Psoas muscle (tissue), 8 donors: Measurements from ENCODE around the gene INAFM2. TPM values are rescaled to one million over a fixed set of nuclear protein-coding genes. Genes with fewer than 3 reads are reported as not detected.

Source experiments
- ATAC-seq, 4 donors: fragments of 200-7000 bp; cut with Tn5 transposase; one replicate each; pipeline ENCODE4 v1.9.1; 2020; ENCODE audit warnings: moderate library complexity in 3 of 4, mild to moderate bottlenecking in 2 of 4
- DNase-seq, 2 donors: peaks; one replicate each; pipeline ENCODE4 v3.0.0-alpha.2; 2020
- H3K27ac ChIP-seq: fragments of 200-600 bp; one replicate; pipeline ENCODE4 v1.8.0; 2022
- H3K27me3 ChIP-seq, 3 donors: fragments of 200-600 bp in 1 of 3; one replicate each; pipeline versions ENCODE4 v1.6.1 to v1.8.0; 2013 to 2022; ENCODE audit warnings: low read length in 2 of 3, mild to moderate bottlenecking in 2 of 3, moderate library complexity in 1 of 3; ENCODE audit not compliant: insufficient read depth in 3 of 3
- H3K36me3 ChIP-seq, 2 donors: fragments of 200-600 bp in 1 of 2; one replicate each; pipeline versions ENCODE4 v1.6.1 to v1.8.0; 2013 to 2022; ENCODE audit warnings: low read depth in 1 of 2, mild to moderate bottlenecking in 1 of 2, moderate library complexity in 1 of 2; ENCODE audit not compliant: insufficient read depth in 1 of 2
- H3K4me1 ChIP-seq: fragments of 200-600 bp; one replicate; pipeline ENCODE4 v1.8.0; 2022
- H3K4me3 ChIP-seq: fragments of 200-600 bp; one replicate; pipeline ENCODE4 v1.8.0; 2022; ENCODE audit warnings: mild to moderate bottlenecking
- H3K9me3 ChIP-seq: fragments of 200-600 bp; one replicate; pipeline ENCODE4 v1.8.0; 2022
- CTCF ChIP-seq: fragments of 200-600 bp; IDR thresholded peaks from one replicate; pipeline ENCODE4 v1.8.0; 2022; ENCODE audit warnings: antibody characterized with exemption
- WGBS, 3 donors: extraction: QIAGEN DNeasy Blood & Tissue Kit; methylation state at CpG; one replicate each; pipeline versions ENCODE4 v1.1.6 to v1.1.7; 2013; 5-methylcytosine and 5-hydroxymethylcytosine counted together
- intact Hi-C, 2 donors: fragments of 100-400 bp; cut with DNase I; formaldehyde crosslinking; loops; one replicate each; pipeline versions ENCODE4 v1.11.0 to v1.14.2; 2022
- polyA plus RNA-seq, 3 donors: library from polyadenylated mRNA; stranded (reverse); fragments of 200-250 nt; gene quantifications; one replicate each; pipeline ENCODE4 v1.2.3, GENCODE V29; 2013
- total RNA-seq, 4 donors: library from RNA; stranded (reverse); fragmentation: NEBNext Ultra II Directional in 2 of 4; extraction: Animal tissue kit (Norgen Biotek cat#: 25700) in 2 of 4; gene quantifications; one replicate each; pipeline versions ENCODE4 v1.2.1 to v1.2.4, GENCODE V29; 2021 to 2023
- donor health status: healthy with polysubstance abuse.
- donor health status: DM: no; HTN: no; CAD: no; lungs with moderate emphysema.
- donor health status: Bipolar disorder and iron deficiency.
- donor health status: healthy.
- donor health status: DM: yes; HTN: yes; CAD: no.
- donor health status: DM: no; HTN: no; CAD: no.
- donor health status: DM: no; HTN: no; CAD: no.
- donor health status: DM: yes; HTN: yes; CAD: no.

Gene INAFM2
- total and polyA plus RNA-seq, 7 donors, result 5.8 to 32.4 (median 22.3) TPM

- Histone ChIP-seq H3K4me3 (no peak overlapping the region), H3K27ac (no peak overlapping the region), H3K27me3 (no peaks in the 10 kb centered on the region), H3K36me3 (no peaks in the 10 kb centered on the region), H3K4me1 (peaks cover 18% of the 10 kb centered on the region), H3K9me3 (no peaks in the 10 kb centered on the region)
- intact Hi-C loops, result loop anchor here in 1 of 2 donors (5.0 kb wide), 1 partner anchor 57 kb away; no protein-coding TSS in a partner anchor
- 64 to 68% (median 66%) methylated on average over 5 of the region's 5 CpGs for WGBS, 3 donors
- DNase-seq (no peak), ATAC-seq (no peak)
- no peak for TF ChIP-seq CTCF
Measured at GRCh38 chr15:40365016-40365415, 41.5 kb downstream of the INAFM2 start.

- H3K36me3 ChIP-seq, result no peaks in the 10 kb centered on the region
- H3K4me1 ChIP-seq, result peaks cover 18% of the 10 kb centered on the region
- intact Hi-C loops, result loop anchor here in 1 of 2 donors (5.0 kb wide), 1 partner anchor 56 kb away; no protein-coding TSS in a partner anchor
- H3K27me3 ChIP-seq, result no peaks in the 10 kb centered on the region
- no peak for TF ChIP-seq CTCF
- DNase-seq, result no peak
- H3K9me3 ChIP-seq, result no peaks in the 10 kb centered on the region
- no peak overlapping the region for H3K27ac ChIP-seq
- H3K4me3 ChIP-seq, result no peak overlapping the region
- ATAC-seq, result no peak
- WGBS, 3 donors, result 65 to 75% (median 66%) methylated on average over 11 of the region's 11 CpGs
Measured at GRCh38 chr15:40365624-40366456, 42.3 kb downstream of the INAFM2 start.

GRCh38 chr15:40366457-40367370 lies 43.2 kb downstream of the INAFM2 start:
- ATAC-seq (peak; percentile 87 to 94 (median 90)), DNase-seq (peak; percentile 84 to 95)
- Histone ChIP-seq H3K4me3 (peak overlapping the region; percentile 55), H3K9me3 (no peaks in the 10 kb centered on the region), H3K27me3 (no peaks in the 10 kb centered on the region), H3K27ac (peak overlapping the region; percentile 81), H3K36me3 (no peaks in the 10 kb centered on the region), H3K4me1 (peaks cover 18% of the 10 kb centered on the region)
- 39 to 53% (median 51%) methylated on average over 13 to 14 of the region's 14 CpGs for WGBS, 3 donors
- intact Hi-C loops, result loop anchor here in 1 of 2 donors (1.0 to 5.0 kb wide), 2 partner anchors 43 to 56 kb away; partner anchors contain the start of gene INAFM2
- TF ChIP-seq CTCF, result no peak

GRCh38 chr15:40367371-40367685 lies 43.8 kb downstream of the INAFM2 start:
- H3K9me3 ChIP-seq, result no peaks in the 10 kb centered on the region
- ATAC-seq (peak in 3 of 4 donors; percentile 0 to 11 (median 3)), DNase-seq (no peak)
- peak overlapping the region; percentile 55 for H3K4me3 ChIP-seq
- no peaks in the 10 kb centered on the region for H3K27me3 ChIP-seq
- H3K4me1 ChIP-seq, result peaks cover 18% of the 10 kb centered on the region
- intact Hi-C loops, result loop anchor here in 1 of 2 donors (1.0 to 5.0 kb wide), 2 partner anchors 44 to 55 kb away; partner anchors contain the start of gene INAFM2
- no peaks in the 10 kb centered on the region for H3K36me3 ChIP-seq
- H3K27ac ChIP-seq, result peak overlapping the region; percentile 81
- no peak for TF ChIP-seq CTCF
- WGBS, 3 donors, result 52 to 77% (median 61%) methylated on average over 5 of the region's 5 CpGs
